ENCODE data around the gene FAH.

The FAH gene

GRCh38 chr15:80201256-80202015 is 48.6 kb downstream of the FAH start:
- no peak for DNase-seq

- no peak for DNase-seq
Measured at GRCh38 chr15:80202016-80202315, 49.2 kb downstream of the FAH start.

GRCh38 chr15:80202641-80203360 is 50.0 kb downstream of the FAH start:
- no peak for DNase-seq

GRCh38 chr15:80203361-80203885 is 50.6 kb downstream of the FAH start:
- no peak for DNase-seq

GRCh38 chr15:80204231-80204630 is 51.4 kb downstream of the FAH start:
- DNase-seq: no peak

- no peak for DNase-seq
Measured at GRCh38 chr15:80207887-80208286, 55.1 kb downstream of the FAH start.

GRCh38 chr15:80208758-80209734 is 56.2 kb downstream of the FAH start:
- DNase-seq: no peak

GRCh38 chr15:80210611-80211573 is 58.1 kb downstream of the FAH start:
- DNase-seq: no peak

GRCh38 chr15:80211976-80212375 is 59.2 kb downstream of the FAH start:
- DNase-seq: no peak

GRCh38 chr15:80214910-80215309 is 62.1 kb downstream of the FAH start:
- DNase-seq: no peak

- no peak for DNase-seq
Measured at GRCh38 chr15:80216141-80216540, 63.3 kb downstream of the FAH start.

- DNase-seq: no peak
Measured at GRCh38 chr15:80216911-80217310, 64.1 kb downstream of the FAH start.

GRCh38 chr15:80217327-80217900 is 64.6 kb downstream of the FAH start:
- no peak for DNase-seq

GRCh38 chr15:80219955-80220354 is 67.2 kb downstream of the FAH start:
- no peak for DNase-seq

GRCh38 chr15:80228959-80229610 is 76.3 kb downstream of the FAH start:
- DNase-seq: no peak

- no peak for DNase-seq
Measured at GRCh38 chr15:80231371-80231770, 78.6 kb downstream of the FAH start.

GRCh38 chr15:80233581-80233980 is 80.8 kb downstream of the FAH start:
- no peak for DNase-seq

- DNase-seq: peak; percentile 1
Measured at GRCh38 chr15:80234883-80235282, 82.1 kb downstream of the FAH start.
